Daoy (cell line): ENCODE results near the gene SNCB. TPM values are rescaled to one million over a fixed set of nuclear protein-coding genes. Genes with fewer than 3 reads are reported as not detected.

Experiments
- DNase-seq: peaks from one replicate; pipeline ENCODE4 v3.0.0-alpha.2; 2015; ENCODE audit warnings: low read depth
- total RNA-seq: library from RNA; depleted of rRNA; stranded (reverse); fragments of >200 nt; shearing (Covaris generic); gene quantifications from 2 replicates; pipeline ENCODE4 v1.2.3, GENCODE V29; 2014

SNCB gene
- total RNA-seq, 1 experiment from 2014 or later, result 0.11 TPM

DNA sequence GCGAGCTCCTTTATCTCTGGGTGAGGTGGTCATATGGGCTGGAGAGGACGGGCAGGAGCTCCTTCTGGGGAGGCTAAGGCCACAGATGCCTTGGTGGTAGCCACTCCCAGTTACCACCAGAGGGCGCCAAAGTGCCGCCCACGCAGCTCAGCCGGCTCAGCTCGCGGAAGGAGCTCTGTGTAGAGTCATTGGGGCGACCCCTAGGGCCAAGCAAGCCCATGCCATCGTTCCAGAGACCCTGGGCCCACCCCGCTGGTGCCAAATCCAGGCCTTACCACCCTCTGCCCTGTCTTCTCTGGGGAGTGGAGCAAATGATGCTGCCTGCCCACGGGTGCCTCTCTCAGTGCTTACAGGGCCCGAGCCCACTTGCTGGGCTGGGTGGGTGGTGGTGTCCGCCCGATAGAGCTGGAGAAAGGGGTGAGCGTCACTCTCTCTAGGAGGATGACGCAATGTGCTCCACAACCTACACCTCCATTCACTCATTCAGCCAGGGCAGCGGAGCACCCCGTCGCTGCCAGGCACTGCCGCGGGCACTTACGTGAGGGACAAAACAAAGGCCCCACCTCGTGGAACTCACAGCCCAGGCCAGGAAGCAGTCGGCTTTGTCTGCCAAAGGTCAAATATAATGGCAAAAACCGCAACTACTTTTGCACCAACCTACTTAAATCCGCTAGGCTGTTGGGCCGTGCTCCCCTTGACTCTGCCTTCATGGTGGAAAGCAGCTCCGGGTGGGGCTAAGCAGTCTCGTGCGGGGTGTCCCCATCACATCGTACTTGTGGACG, 30.7 kb upstream of the SNCB start:
- DNase-seq, result peak; percentile 86

DNA sequence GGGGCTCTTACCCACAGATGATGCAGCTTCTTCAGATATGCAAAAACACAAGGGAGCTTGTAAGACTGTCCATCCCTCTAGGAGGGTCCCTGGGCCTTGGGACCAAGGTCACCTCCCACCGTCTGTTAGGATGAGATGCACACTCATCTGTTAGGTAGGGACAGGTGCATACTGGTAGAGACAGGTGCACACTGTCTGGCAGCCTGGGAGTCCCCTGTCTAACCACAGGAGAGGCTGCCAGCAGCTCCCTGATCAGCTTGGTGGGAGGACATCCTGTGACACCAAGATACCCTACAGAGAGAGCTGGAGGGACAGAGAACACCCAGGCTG, 30.2 kb upstream of the SNCB start:
- no peak for DNase-seq

DNA sequence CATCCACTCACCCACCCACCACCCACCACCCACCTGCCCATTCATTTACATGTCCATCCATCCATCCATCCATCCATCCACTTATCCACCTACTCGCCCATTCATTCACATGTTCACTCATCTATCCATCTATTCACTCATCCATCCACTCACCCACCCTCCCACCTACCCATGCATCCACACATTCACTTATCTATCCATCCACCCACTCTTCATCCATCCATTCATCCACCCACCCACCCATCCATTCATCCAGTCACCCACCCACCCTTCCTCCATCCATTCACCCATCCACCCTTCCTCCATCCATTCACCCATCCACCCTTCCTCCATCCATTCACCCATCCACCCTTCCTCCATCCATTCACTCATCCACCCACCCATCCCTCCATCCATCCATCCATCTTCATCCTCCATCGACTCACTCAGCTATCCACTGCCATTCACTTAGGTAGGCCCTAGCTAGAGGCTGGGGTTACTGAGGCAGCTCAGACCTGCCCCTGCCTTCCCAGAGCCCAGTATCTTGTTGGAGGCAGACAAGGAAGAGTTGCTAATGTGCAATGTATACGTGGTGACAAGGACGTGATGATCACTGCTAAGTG, 29.6 kb upstream of the SNCB start:
- no peak for DNase-seq

DNA sequence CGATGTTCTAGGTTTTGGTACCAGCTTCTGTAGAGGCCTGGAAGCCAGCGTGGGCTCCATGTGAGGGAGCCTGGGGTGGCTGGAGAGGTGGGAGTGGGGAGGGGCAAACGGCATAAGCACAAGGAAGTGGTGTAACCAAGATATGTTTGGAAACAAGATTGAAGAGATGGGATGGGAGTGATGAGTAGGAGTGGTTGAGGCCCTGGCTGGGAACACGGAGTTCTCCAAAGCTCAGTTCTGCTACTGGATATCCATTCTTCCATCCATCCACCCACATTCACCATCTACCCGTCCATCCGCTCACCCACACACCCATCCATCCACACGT, 29.1 kb upstream of the SNCB start:
- DNase-seq, result no peak

DNA sequence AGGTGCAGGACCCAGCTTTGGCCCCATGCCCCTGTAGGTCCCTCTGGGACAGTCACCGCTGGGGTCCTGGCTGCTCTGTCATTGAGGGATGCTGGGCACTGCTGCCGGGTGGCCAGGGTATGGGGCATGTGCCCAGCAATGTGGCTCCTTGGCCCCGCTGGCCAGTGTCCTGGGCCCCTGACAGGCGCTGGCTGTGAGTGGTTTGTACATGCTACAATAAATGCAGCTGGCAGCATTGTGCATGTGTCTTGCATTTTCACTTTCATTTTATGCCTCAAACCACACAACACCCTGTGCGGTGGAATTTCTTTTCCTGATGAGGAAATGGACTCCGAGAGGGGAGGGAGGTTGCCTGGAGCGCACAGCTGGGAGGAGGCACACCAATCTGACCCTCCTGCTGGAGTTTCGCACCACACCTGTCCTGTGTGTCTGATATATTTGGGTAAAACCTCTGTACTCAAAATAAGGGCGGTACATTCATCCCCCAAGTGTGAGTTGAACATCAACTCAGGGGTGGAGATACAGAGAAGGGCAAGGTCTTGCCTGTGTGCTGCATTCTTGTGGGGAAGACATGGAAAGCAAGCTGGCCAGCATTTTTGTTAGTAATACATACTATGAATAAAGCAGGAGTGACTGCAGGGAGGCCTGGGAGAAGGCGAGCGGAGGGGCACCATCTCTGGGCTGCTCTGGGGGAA, 28.6 kb upstream of the SNCB start:
- peak; percentile 78 for DNase-seq

DNA sequence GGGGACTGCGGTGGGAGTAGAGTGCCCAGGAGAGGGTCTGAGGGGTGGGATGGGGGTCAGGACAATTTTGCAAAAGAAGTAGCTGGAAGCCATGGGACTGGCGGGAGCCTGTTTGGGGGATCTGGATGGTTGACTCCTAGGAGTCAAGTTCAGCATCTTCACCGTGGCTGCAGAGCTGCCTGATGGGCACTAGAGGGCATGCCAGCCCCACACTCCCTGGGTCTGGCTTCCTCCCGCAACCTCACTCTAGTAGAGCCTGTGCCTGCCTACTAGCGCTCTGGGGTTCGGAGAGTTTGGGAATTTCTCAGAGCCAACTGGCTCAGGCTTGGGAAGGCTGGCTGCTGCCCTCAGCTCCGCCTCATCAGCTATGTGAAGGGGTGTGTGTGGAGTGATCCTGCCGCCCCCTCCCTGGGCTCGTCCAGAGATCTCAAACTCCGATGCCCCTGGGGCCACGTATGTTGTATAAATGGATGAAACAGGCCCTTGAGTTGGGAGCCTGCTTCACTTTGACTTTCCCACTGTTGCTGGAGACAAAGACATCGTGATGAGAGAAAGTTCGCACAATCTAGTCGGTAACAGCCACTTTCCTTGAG, 27.8 kb upstream of the SNCB start:
- peak; percentile 90 for DNase-seq

DNA sequence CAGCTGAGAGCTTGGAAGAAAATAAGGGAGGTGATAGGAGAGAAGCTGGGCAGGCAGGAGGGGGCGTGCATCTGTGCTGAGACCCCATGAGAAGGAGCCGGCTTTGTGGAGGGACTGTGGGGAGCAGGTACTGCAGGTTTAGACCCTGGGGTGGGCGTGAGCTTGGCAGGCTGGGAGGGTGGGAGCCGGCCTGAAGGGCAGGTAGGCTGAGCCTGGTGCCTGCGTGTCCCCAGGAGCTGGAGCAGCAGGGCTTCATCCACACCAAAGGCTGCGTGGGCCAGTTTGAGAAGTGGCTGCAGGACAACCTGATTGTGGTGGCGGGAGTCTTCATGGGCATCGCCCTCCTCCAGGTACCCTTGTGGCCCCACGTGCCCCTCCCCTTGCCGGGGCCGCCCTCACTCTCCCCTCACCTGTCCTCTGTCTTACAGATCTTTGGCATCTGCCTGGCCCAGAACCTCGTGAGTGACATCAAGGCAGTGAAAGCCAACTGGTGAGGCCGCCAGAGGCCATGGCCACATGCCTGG, 26.2 kb upstream of the SNCB start:
- no peak for DNase-seq

DNA sequence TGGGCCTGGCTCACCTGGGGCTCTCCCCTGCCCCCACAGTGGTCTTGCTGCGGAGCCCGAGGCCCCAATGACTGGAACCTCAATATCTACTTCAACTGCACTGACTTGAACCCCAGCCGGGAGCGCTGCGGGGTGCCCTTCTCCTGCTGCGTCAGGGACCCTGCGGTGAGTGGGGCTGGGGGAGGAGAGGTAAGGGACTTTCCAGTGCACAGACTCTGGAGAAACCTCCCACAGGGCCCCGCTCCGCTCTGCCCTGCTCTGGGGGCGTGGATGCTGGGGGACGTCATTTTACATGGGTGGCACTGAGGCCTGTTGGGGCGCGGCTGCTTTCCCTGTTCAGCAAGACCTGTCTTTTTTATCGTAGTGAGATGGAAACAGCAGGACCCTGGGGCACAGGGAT, 24.5 kb upstream of the SNCB start:
- no peak for DNase-seq

DNA sequence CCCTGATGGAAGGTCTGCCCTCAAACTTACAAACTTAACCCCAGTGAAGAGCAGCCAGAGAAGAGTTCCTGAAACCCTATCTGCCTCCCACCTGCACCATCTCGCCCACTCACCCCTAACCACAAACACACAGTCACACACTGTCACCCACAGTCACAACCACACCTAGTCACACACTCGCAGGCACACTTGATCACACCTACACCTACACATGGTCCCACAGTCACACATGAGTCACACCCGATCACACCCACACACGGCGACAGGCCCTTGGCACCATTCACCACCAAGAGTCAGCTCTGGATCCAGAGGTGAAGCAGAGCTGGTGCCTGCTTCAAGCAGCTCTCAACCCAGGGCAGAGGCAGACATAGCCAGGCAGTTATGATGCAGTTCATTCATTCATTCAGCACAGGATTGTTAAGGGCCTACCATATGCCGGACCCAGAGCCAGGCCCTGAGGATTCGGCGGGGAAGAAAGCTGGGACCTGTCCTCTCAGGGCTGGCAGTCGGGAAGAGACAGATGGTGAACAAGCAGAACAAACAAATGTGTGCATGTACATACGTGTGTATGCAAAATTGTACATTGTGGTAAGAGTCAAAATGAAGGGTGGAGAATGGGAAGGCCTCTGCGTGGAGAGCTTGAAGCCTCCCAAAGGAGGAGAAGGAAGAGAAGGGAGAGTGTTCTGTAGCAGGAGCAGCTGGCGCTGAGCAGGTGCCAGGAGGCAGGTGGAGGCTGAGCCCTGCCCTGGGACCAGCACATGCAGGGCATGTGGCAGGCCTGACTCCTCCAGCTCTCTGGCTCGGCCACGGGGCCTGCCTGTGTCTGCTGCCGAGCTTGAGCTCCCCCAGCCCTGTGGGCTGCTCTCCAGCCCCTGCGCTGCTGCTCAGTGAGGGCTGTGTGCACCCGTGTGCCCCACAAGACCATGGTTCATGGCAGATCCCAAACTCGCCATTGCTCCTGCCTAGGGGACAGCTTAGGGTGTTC, 23.4 kb upstream of the SNCB start:
- DNase-seq, result peak; percentile 65

DNA sequence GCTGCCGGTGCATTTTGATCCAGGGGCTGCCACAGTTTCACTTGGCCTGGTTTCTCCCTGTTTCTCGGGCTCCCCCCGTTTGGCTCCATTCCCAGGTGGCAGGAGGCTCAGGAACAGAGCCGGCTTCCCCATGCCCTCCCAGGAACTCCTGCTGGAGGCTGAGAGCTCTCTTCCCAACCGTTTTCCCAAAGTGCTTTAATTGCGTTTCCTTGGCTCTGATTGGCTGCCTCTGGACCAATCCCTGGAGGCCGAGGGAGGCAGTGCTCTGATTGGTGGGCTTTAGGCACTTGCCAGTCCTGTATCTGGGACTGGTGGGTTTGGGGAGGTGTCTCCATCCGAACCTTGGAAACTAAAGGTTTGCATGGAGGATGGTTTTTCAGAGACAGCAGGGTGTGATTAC, 21.8 kb upstream of the SNCB start:
- no peak for DNase-seq

DNA sequence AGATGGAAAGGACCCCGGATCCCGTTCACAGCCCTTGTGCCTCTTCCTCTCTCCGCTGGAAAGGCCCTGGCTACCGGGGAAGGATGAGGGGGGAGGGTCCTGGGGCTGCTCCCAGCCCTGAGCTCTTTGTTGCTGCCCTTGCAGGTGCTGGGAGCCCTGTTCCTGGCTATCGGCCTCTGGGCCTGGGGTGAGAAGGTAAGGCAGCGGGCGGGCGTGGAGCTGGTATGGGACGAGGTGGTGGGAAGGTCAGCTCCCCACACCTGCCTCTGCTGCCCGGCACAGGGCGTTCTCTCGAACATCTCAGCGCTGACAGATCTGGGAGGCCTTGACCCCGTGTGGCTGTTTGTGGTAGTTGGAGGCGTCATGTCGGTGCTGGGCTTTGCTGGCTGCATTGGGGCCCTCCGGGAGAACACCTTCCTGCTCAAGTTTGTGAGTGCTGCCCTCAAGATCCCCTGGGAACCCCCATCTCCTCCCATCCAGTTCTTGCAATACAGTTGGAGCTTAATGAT, 21.2 kb upstream of the SNCB start:
- DNase-seq, result no peak

DNA sequence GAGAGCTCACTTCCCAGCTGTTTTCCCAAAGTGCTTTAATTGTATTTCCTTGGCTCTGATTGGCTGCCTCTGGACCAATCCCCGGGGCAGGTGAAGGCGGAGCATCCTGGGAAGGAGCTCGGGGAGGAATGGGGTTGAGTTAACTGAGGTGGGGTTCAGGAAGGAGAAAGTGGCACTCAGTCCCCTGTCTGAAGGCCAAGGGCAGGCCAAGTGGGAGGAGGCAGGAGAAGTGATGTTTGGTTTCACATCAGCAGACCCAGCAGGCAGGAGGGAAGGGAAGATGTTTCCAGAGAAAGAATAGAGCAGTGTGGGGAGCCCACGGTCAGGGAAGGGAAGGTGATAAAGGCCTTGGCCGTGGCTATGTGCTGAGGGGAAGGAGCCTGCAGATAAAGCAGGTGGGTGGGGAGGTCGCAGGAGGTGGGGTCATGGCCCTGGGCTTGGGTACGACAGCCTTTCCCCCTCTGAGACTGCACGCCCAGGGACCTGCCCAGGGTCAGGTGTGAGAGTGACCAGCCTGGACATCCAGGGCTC, 20.1 kb upstream of the SNCB start:
- DNase-seq, result no peak

DNA sequence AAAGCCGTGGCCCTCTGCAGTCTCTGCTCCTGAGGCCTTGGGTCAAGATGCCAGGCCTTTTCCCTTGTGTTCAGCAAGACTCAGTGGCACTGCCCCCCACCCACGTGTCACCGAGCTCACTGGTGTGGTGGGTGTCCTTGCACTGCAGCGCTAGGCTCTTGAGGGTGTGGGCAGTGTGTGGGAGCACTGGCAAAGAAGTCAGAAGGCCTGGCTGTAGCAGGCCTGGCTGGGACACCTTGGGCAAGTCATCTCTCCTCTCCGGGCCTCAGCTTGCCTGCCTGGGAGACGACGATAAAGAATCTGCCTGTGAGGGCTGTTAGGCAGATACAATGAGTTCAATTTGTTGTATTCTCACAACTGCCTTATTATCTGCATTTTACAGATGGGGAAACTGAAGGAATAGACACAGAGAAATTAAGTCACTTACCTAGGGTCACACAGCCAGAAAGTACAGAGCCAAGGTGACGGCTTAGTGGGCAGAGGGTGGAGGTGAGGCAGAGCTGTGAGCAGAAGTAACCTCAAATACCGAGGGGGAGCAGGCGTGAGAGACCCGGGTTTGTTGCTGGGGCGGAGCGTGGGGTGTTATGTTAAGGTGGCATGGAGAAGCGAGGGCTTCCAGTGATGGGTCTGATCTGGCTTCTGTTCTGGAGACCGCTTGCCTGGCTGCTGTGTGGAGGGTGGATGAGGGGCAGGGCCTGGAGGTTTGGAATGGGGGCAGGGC, 18.3 kb upstream of the SNCB start:
- no peak for DNase-seq

DNA sequence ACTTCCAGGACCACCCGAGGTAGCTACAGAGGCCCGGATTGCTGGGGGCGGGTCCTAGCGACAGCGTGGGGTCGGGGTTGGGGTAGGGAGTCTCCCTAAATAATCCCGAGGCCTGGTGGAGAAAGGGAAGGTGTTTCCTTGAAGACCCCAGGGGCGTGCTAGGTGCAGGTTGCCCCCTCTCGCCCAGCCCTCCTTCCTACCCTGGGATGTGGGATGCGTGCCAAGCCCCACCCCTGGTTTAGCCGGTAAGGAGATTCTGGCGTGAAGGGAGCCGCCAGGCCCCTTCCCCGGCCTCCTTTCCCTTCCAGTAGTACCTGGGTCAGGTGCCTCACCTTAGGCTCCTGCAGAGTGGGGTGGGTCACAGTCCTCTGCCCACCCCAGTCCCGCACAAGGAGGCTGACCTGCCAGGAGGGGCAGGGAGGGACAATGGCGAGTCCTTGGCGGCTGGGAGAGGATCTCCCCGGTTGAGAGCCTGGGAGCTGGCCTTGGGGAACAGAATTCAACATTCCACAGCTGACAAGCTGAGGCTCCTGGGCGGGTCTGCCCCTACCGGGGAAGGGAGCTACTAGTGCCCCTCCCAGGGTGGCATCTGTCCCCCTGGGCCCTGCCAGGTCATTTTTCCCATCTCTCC, 17.6 kb upstream of the SNCB start:
- peak; percentile 69 for DNase-seq

DNA sequence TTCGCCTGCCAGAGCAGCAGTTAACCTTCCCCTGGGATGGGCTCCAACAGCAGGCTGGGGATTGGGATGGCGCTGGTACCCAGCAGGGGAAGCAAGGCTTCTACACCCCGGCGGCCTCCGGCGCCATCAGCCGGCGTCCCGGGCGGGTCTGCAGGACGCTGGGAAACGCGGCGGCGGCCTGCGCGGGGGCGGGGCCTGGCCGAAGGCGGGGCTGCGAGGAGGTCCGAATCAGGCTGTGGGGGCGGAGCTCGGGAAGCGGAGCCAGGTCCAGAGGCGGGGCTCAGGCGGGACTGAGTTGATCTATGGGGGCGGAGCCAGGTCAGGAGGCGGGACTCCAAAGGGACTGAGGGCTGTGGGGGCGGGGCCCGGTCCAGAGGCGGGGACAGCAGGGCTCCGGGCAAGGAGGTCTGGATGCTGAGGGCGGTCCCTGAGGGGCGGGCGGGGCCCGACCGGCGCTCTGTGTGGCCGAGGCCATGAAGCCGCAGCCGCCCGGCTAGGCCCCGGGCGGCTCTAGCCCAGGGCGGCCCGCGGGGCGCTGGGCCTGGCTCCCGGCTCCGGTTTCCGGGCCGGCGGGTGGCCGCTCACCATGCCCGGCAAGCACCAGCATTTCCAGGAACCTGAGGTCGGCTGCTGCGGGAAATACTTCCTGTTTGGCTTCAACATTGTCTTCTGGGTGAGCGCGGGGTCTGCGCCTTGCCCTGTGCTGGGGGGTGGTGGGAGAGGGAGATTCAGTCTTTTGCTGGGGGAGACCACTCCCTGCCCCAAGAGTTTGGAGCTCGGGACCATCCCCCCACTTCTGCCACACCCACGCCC, 16.9 kb upstream of the SNCB start, which contains the start of gene TSPAN17:
Gene TSPAN17, plus strand, starts transcription at position 455 of the 813 bp plus-strand sequence. Its CDS starts 132 bp downstream, at position 587.
- peak; percentile 100 for DNase-seq

DNA sequence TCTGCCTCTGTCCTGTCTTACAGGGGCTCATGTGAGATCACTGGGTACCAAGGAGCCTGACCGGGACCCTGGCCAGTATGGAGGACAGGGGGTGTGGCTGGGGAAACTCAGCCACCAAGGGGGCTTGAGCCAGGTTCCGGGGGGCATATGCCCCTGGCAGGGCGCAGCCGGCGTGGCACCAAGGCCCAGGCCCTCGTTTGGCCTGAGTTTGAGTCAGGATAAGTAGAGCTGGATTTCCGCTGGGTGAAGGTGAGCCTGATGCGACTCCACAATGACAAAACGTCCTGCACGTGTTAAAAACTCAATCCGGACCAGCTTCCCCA, 16.3 kb upstream of the SNCB start:
- DNase-seq, result no peak

DNA sequence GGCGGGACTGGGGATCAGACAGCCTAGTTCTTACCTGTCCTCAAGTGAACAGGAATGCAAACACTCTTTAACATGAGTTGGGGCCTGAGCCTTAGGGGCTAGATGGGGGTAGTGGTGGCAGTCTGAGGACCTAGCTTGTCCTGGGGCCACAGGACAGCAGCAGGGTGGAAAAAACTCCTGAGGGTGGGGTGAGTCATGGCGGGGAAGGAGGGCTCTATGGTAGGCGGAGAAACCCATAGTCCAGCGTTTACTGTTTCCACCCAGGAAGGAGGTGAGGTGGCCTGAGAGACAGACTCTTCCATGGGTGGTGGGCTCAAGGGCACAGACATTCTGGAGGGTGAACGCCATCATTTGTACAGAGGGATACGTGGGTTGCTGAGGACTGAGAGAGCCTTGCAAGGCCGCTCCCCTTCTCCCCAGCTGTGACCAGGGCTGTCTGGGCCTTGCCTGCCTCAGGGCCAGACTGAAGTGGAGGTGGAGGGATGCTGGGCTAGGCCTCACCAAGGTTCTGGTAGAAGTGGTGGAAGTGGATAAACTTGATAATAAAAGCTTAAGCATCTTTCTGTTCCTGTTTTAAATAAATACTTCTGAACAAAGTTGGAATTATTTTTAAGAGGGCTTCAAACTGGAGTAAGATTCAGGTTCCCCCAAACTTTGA, 15.8 kb upstream of the SNCB start:
- DNase-seq, result no peak

DNA sequence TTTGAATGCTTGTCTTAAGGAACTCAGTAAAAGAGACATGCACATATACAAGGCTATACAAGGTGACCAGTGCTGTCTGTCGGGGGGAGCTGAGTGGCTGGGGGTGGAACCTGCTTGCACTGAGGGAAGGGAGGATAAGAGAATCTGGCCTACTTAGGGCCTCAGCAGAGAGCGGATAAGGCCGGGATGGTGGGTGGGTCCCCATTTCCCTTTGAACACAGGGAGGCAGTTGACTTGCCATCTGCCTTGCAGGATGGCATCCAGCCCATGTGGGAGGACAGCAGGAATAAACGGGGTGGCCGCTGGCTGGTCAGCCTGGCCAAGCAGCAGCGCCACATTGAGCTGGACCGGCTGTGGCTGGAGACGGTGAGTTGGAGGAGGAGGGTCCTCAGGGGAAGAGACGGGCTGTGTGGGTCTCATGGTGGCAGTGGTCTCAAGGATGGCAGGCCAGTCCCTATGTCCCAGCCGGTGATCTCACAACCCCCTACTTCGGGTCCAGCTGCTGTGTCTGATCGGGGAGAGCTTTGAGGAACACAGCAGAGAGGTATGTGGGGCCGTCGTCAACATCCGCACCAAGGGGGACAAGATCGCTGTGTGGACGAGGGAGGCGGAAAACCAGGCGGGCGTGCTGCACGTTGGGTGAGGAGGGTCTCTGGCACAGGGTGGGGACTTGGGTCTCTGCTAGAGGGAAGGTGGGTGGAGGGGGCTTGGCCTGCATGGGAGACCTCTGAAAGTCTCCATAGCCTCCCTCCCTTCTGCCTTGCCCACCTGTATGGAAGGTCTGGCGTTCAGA, 14.7 kb upstream of the SNCB start:
- DNase-seq, result no peak
